GM18861 (cell line): ENCODE data around the gene CLCA1.

Source experiments
- ATAC-seq: cut with Tn5 transposase; IDR thresholded peaks from one replicate; pipeline ENCODE4 v1.9.1; 2021; ENCODE audit not compliant: unreplicated experiment

CLCA1 gene

GRCh38 chr1:86548839-86549238 lies 80.1 kb downstream of the CLCA1 start:
- ATAC-seq = no peak
